Osteoblast (primary cell): ENCODE measurements around the gene RPS5. TPM values are rescaled to one million over a fixed set of nuclear protein-coding genes. Genes with fewer than 3 reads are reported as not detected.

Experiments
- DNase-seq: peaks from one replicate; pipeline ENCODE4 v3.0.0; 2011; ENCODE audit warnings: low spot score, mixed read lengths; ENCODE audit not compliant: insufficient read length; ENCODE audit errors: missing footprints
- H2AFZ ChIP-seq: 2 replicates; pipeline ENCODE4 v1.6.0; 2011; ENCODE audit warnings: mild to moderate bottlenecking, low read length
- H3K27ac ChIP-seq: 2 replicates; pipeline ENCODE4 v1.5.1; 2011; ENCODE audit warnings: mild to moderate bottlenecking, low read depth, low read length, moderate library complexity
- H3K27me3 ChIP-seq: 2 replicates; pipeline ENCODE4 v1.6.0; 2012; ENCODE audit warnings: mild to moderate bottlenecking, control low read depth, inconsistent platforms, low read length, moderate library complexity; ENCODE audit not compliant: insufficient read depth
- H3K36me3 ChIP-seq: 2 replicates; pipeline ENCODE4 v1.5.1; 2011; ENCODE audit warnings: mild to moderate bottlenecking, low read length, control low read depth, moderate library complexity; ENCODE audit not compliant: insufficient read depth
- H3K4me1 ChIP-seq: 2 replicates; pipeline ENCODE4 v1.5.1; 2011; ENCODE audit warnings: mild to moderate bottlenecking, low read length, control low read depth, moderate library complexity; ENCODE audit not compliant: insufficient read depth
- H3K4me2 ChIP-seq: 2 replicates; pipeline ENCODE4 v1.6.0; 2011; ENCODE audit warnings: mild to moderate bottlenecking, low read length; ENCODE audit not compliant: insufficient read depth
- H3K4me3 ChIP-seq: fragments of 200-600 bp; sonication (generic); 3 replicates; pipeline ENCODE4 v1.5.1; 2012; ENCODE audit warnings: mild to moderate bottlenecking, low read length, inconsistent platforms; ENCODE audit not compliant: insufficient read depth
- H3K79me2 ChIP-seq: 2 replicates; pipeline ENCODE4 v1.6.0; 2012; ENCODE audit warnings: mild to moderate bottlenecking, low read length, control low read depth, inconsistent platforms; ENCODE audit not compliant: insufficient read depth
- H3K9me3 ChIP-seq: 2 replicates; pipeline ENCODE4 v1.5.1; 2011; ENCODE audit warnings: low read depth, low read length, control low read depth
- H4K20me1 ChIP-seq: 2 replicates; pipeline ENCODE4 v1.6.0; 2012; ENCODE audit warnings: mild to moderate bottlenecking, low read length, control low read depth; ENCODE audit not compliant: insufficient read depth
- CTCF ChIP-seq: IDR thresholded peaks from 2 replicates; pipeline ENCODE4 v1.5.1; 2011; ENCODE audit warnings: mild to moderate bottlenecking, low read depth, low read length, moderate library complexity; ENCODE audit errors: extremely low read depth
- total RNA-seq: library from RNA; depleted of rRNA; stranded (reverse); fragments of >200 nt; gene quantifications from 2 replicates; pipeline ENCODE4 v1.2.3, GENCODE V29; 2012

Gene RPS5
- total RNA-seq, 1 donor: 1,166 TPM

DNA sequence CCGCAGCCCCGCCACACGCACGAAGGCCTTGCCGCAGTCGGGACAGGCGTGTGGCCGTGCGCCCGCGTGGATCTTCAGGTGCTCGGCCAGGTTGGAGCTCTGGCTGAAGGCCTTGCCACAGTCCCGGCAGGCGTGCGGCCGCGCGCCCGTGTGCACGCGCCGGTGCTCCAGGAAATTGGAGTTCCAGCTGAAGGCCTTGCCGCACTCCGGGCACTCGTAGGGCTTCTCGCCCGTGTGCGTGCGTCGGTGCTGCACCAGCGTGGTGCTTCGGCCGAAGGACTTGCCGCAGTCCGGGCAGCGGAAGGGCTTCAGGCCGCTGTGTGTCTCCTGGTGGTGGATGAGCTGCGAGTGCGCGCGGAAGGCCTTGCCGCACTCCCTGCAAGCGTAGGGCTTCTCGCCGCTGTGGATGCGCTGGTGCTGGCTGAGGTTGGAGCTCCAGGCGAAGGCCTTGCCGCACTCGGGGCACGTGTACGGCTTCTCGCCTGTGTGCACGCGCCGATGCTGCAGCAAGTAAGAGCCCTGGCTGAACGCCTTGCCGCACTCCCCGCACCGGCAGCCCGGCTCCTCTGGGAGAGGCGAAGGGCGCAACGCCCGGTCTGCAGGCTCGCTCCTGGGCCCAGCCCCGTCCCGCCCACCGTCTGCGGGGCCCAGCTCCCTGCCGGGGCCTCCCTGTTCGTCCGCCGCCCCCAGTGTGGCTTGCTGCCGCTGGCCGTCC, 30.1 kb upstream of the RPS5 start:
- no peak for TF ChIP-seq CTCF
- Histone ChIP-seq H4K20me1 (no peaks in the 10 kb centered on the region), H3K9me3 (no peaks in the 10 kb centered on the region), H3K4me1 (peaks cover 6% of the 10 kb centered on the region), H3K4me3 (no peak overlapping the region), H2AFZ (no peak overlapping the region), H3K4me2 (no peak overlapping the region), H3K79me2 (no peaks in the 10 kb centered on the region), H3K27ac (no peak overlapping the region), H3K27me3 (peaks cover 19% of the 10 kb centered on the region), H3K36me3 (no peaks in the 10 kb centered on the region)
- DNase-seq: peak; percentile 76

DNA sequence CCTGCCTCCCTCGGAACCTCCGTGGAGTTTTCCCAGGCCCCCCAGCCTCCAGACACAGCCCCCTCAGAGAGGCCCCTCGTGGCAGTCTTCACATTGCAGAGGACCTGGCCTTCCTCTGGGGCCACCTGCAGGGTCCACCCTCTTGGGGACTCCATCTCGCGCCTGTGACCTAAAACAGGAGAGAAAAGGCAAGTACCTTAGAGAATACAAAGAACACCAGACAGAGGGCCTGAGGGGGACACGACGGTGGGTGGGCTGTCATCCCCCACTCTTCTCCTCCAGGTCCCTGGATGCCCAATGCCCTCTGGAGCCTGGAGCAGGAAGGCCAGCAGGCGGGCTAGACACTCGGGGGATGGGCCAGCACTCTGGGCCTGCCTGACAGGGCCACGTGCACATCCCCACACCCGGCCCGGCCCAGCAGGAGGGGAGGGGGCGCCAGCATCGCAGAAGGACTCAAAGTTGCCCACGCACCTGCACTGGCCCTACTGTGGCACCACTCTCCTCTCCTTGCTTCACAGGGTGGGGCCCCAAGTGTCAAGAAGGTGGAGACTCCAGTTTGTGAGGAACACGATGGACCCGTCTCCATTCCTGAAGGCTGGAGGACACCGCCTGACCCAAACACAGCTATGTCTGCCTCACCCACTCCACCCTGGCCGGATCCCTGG, 29.5 kb upstream of the RPS5 start:
- peak; percentile 71 for DNase-seq
- no peak for TF ChIP-seq CTCF
- Histone ChIP-seq H3K36me3 (no peaks in the 10 kb centered on the region), H3K4me3 (no peak overlapping the region), H3K79me2 (no peaks in the 10 kb centered on the region), H3K27me3 (peaks cover 19% of the 10 kb centered on the region), H3K9me3 (no peaks in the 10 kb centered on the region), H3K27ac (no peak overlapping the region), H3K4me1 (peaks cover 8% of the 10 kb centered on the region), H2AFZ (no peak overlapping the region), H4K20me1 (no peaks in the 10 kb centered on the region), H3K4me2 (no peak overlapping the region)

DNA sequence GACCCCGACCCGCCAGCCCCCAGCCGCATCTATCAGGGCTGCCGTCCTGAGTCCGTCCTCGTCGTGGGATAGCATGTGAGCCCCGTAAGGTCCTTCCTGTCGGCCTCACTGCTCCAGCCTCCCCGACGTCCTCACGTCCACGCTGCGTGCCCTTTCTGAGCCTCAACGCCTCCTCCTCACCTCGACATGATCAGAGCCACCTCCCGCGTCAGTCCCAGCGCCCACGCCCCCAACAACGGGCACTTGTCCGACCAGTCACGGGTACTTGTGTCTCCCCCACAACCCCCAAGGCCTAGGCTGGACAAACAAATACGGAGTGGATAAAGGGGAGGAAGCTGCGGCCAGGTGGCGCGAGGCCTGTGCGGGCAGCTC, 25.2 kb upstream of the RPS5 start:
- Histone ChIP-seq H4K20me1 (no peaks in the 10 kb centered on the region), H3K9me3 (no peaks in the 10 kb centered on the region), H3K27me3 (peaks cover 10% of the 10 kb centered on the region), H3K27ac (peak overlapping the region; percentile 96), H3K4me1 (peaks cover 8% of the 10 kb centered on the region), H3K4me2 (peak overlapping the region; percentile 97), H3K79me2 (no peaks in the 10 kb centered on the region), H2AFZ (peak overlapping the region; percentile 98), H3K4me3 (peak overlapping the region; percentile 90), H3K36me3 (no peaks in the 10 kb centered on the region)
- peak; percentile 97 for DNase-seq
- TF ChIP-seq CTCF: no peak

DNA sequence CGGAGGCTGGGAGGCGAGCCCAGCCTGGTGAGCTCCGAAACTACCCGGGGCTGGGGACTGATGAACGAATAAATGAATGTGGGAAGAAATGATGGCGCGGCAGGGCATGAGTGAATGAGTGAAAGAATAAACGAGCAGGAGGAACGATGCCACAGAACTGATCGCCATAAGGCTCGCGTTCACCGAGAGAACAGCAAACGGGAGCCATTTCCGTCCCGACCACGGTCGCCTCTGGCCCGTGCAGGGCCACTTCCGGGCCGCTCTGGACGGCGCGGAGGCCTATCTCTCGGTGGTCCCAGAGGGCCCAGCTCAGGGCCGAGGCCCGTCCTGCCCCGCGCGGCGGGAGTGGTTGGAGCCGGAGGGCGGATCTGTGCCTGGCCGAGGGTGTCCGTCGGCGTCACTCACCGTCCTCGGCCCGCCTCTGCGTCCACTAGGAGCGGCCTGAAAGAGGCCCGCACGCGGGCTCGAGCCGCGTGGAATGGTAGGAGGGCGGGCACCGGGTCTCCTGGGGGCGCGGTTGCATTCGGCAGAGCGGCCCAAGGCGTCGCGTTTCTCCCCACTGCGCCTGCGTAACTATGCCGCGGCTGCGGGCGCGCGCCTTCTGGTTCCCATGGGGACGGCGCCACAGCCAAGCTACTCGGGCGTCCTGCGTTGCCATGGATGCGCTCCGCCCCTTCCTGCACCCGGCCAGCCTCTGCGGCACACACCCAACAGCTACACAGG, 24.6 kb upstream of the RPS5 start, which contains the start of gene ZNF497:
Gene ZNF497 (minus strand): TSS at position 480 of the 723 bp plus-strand sequence. CDS start 5,116 bp downstream, outside the sequence.
- H2AFZ ChIP-seq: peak within 1 kb of the TSS; percentile 98
- no peaks in the 10 kb centered on the region for H4K20me1 ChIP-seq
- H3K9me3 ChIP-seq: no peaks in the 10 kb centered on the region
- H3K27me3 ChIP-seq: peaks cover 6% of the 10 kb centered on the region
- H3K27ac ChIP-seq: peak within 1 kb of the TSS; percentile 96
- no peaks in the 10 kb centered on the region for H3K36me3 ChIP-seq
- peak; percentile 100 for DNase-seq
- H3K4me1 ChIP-seq: peaks cover 8% of the 10 kb centered on the region
- H3K4me3 ChIP-seq: peak within 1 kb of the TSS; percentile 90
- peak within 1 kb of the TSS; percentile 97 for H3K4me2 ChIP-seq
- no peaks in the 10 kb centered on the region for H3K79me2 ChIP-seq
- no peak for TF ChIP-seq CTCF
